Measurements from ENCODE around the gene CATSPER3.
A peak's percentile ranks its signal among the peaks of the same experiment; 100 is the strongest.

Gene CATSPER3

GRCh38 chr5:135046661-135047346 is 79.1 kb downstream of the CATSPER3 start:
- DNase-seq, result no peak

GRCh38 chr5:135047347-135047695 is 79.6 kb downstream of the CATSPER3 start:
- no peak for DNase-seq

GRCh38 chr5:135048286-135048685 is 80.6 kb downstream of the CATSPER3 start:
- DNase-seq, result no peak

- no peak for DNase-seq
Measured at GRCh38 chr5:135048930-135049329, 81.2 kb downstream of the CATSPER3 start.

- no peak for DNase-seq
Measured at GRCh38 chr5:135050244-135050767, 82.6 kb downstream of the CATSPER3 start.

GRCh38 chr5:135051399-135051798 is 83.7 kb downstream of the CATSPER3 start:
- DNase-seq, result no peak

- no peak for DNase-seq
Measured at GRCh38 chr5:135051872-135052271, 84.2 kb downstream of the CATSPER3 start.

- DNase-seq, result no peak
Measured at GRCh38 chr5:135052511-135053145, 84.9 kb downstream of the CATSPER3 start.

- peak; percentile 47 for DNase-seq
Measured at GRCh38 chr5:135053278-135053677, 85.6 kb downstream of the CATSPER3 start.

- no peak for DNase-seq
Measured at GRCh38 chr5:135053989-135054388, 86.3 kb downstream of the CATSPER3 start.

- DNase-seq, result no peak
Measured at GRCh38 chr5:135054546-135054945, 86.8 kb downstream of the CATSPER3 start.

- no peak for DNase-seq
Measured at GRCh38 chr5:135055396-135055795, 87.7 kb downstream of the CATSPER3 start.

- no peak for DNase-seq
Measured at GRCh38 chr5:135056316-135057030, 88.8 kb downstream of the CATSPER3 start.

GRCh38 chr5:135057233-135057632 is 89.5 kb downstream of the CATSPER3 start:
- DNase-seq, result no peak

GRCh38 chr5:135058331-135058732 is 90.6 kb downstream of the CATSPER3 start:
- no peak for DNase-seq

GRCh38 chr5:135059000-135059923 is 91.6 kb downstream of the CATSPER3 start:
- DNase-seq, result no peak

GRCh38 chr5:135060021-135060420 is 92.3 kb downstream of the CATSPER3 start:
- no peak for DNase-seq

GRCh38 chr5:135061001-135061400 is 93.3 kb downstream of the CATSPER3 start:
- no peak for DNase-seq

All from hematopoietic multipotent progenitor cell treated with erythropoietin and hydrocortisone succinate and interleukin-3 and kit ligand, for 4 days (in vitro differentiated cells).